Measurements from ENCODE around the gene ITGB8.

ITGB8 gene

GRCh38 chr7:20350518-20350951 lies 19.8 kb downstream of the ITGB8 start:
- no peaks in the 10 kb centered on the region for H3K36me3 ChIP-seq (ENCODE audit: control insufficient read depth, insufficient read depth, low read length)
- H3K27me3 ChIP-seq (ENCODE audit: control insufficient read depth, insufficient read depth, low read length) = no peaks in the 10 kb centered on the region
- H3K27ac ChIP-seq (ENCODE audit: low read depth, low read length) = peak overlapping the region; percentile 64
- no peak overlapping the region for H3K9ac ChIP-seq (ENCODE audit: low read length)
- peaks cover 10% of the 10 kb centered on the region for H3K4me1 ChIP-seq (ENCODE audit: control insufficient read depth, insufficient read depth, low read length)
- H3K4me3 ChIP-seq (ENCODE audit: low read length) = peak overlapping the region; percentile 34

- H3K36me3 ChIP-seq (ENCODE audit: control insufficient read depth, insufficient read depth, low read length) = no peaks in the 10 kb centered on the region
- H3K27me3 ChIP-seq (ENCODE audit: control insufficient read depth, insufficient read depth, low read length) = no peaks in the 10 kb centered on the region
- peak overlapping the region; percentile 34 for H3K4me3 ChIP-seq (ENCODE audit: low read length)
- H3K9ac ChIP-seq (ENCODE audit: low read length) = no peak overlapping the region
- H3K4me1 ChIP-seq (ENCODE audit: control insufficient read depth, insufficient read depth, low read length) = peaks cover 10% of the 10 kb centered on the region
- H3K27ac ChIP-seq (ENCODE audit: low read depth, low read length) = peak overlapping the region; percentile 64
These were observed 20.4 kb downstream of the ITGB8 start for GRCh38 chr7:20350996-20351692.

GRCh38 chr7:20351901-20352300 lies 21.2 kb downstream of the ITGB8 start:
- Histone ChIP-seq H3K9ac (ENCODE audit: low read length) (no peak overlapping the region), H3K4me3 (ENCODE audit: low read length) (no peak overlapping the region), H3K36me3 (ENCODE audit: control insufficient read depth, insufficient read depth, low read length) (no peaks in the 10 kb centered on the region), H3K4me1 (ENCODE audit: control insufficient read depth, insufficient read depth, low read length) (peaks cover 10% of the 10 kb centered on the region), H3K27ac (ENCODE audit: low read depth, low read length) (no peak overlapping the region), H3K27me3 (ENCODE audit: control insufficient read depth, insufficient read depth, low read length) (no peaks in the 10 kb centered on the region)

GRCh38 chr7:20352573-20353306 lies 22.0 kb downstream of the ITGB8 start:
- no peaks in the 10 kb centered on the region for H3K36me3 ChIP-seq (ENCODE audit: control insufficient read depth, insufficient read depth, low read length)
- H3K4me3 ChIP-seq (ENCODE audit: low read length) = no peak overlapping the region
- no peak overlapping the region for H3K27ac ChIP-seq (ENCODE audit: low read depth, low read length)
- no peak overlapping the region for H3K9ac ChIP-seq (ENCODE audit: low read length)
- no peaks in the 10 kb centered on the region for H3K27me3 ChIP-seq (ENCODE audit: control insufficient read depth, insufficient read depth, low read length)
- peaks cover 10% of the 10 kb centered on the region for H3K4me1 ChIP-seq (ENCODE audit: control insufficient read depth, insufficient read depth, low read length)

- peaks cover 12% of the 10 kb centered on the region for H3K4me1 ChIP-seq (ENCODE audit: control insufficient read depth, insufficient read depth, low read length)
- no peak overlapping the region for H3K4me3 ChIP-seq (ENCODE audit: low read length)
- no peaks in the 10 kb centered on the region for H3K36me3 ChIP-seq (ENCODE audit: control insufficient read depth, insufficient read depth, low read length)
- no peaks in the 10 kb centered on the region for H3K27me3 ChIP-seq (ENCODE audit: control insufficient read depth, insufficient read depth, low read length)
- H3K27ac ChIP-seq (ENCODE audit: low read depth, low read length) = no peak overlapping the region
- no peak overlapping the region for H3K9ac ChIP-seq (ENCODE audit: low read length)
These were observed 24.2 kb downstream of the ITGB8 start for GRCh38 chr7:20354610-20355528.

- Histone ChIP-seq H3K4me3 (ENCODE audit: low read length) (no peak overlapping the region), H3K36me3 (ENCODE audit: control insufficient read depth, insufficient read depth, low read length) (no peaks in the 10 kb centered on the region), H3K27me3 (ENCODE audit: control insufficient read depth, insufficient read depth, low read length) (no peaks in the 10 kb centered on the region), H3K9ac (ENCODE audit: low read length) (no peak overlapping the region), H3K27ac (ENCODE audit: low read depth, low read length) (no peak overlapping the region), H3K4me1 (ENCODE audit: control insufficient read depth, insufficient read depth, low read length) (peaks cover 2% of the 10 kb centered on the region)
These were observed 27.4 kb downstream of the ITGB8 start for GRCh38 chr7:20358106-20358505.

- Histone ChIP-seq H3K36me3 (ENCODE audit: control insufficient read depth, insufficient read depth, low read length) (no peaks in the 10 kb centered on the region), H3K27me3 (ENCODE audit: control insufficient read depth, insufficient read depth, low read length) (no peaks in the 10 kb centered on the region), H3K27ac (ENCODE audit: low read depth, low read length) (no peak overlapping the region), H3K4me3 (ENCODE audit: low read length) (no peak overlapping the region), H3K9ac (ENCODE audit: low read length) (no peak overlapping the region), H3K4me1 (ENCODE audit: control insufficient read depth, insufficient read depth, low read length) (peaks cover 2% of the 10 kb centered on the region)
These were observed 28.1 kb downstream of the ITGB8 start for GRCh38 chr7:20358762-20359282.

GRCh38 chr7:20359341-20359963 lies 28.8 kb downstream of the ITGB8 start:
- H3K9ac ChIP-seq (ENCODE audit: low read length) = no peak overlapping the region
- H3K27me3 ChIP-seq (ENCODE audit: control insufficient read depth, insufficient read depth, low read length) = no peaks in the 10 kb centered on the region
- no peak overlapping the region for H3K27ac ChIP-seq (ENCODE audit: low read depth, low read length)
- no peak overlapping the region for H3K4me3 ChIP-seq (ENCODE audit: low read length)
- peaks cover 2% of the 10 kb centered on the region for H3K4me1 ChIP-seq (ENCODE audit: control insufficient read depth, insufficient read depth, low read length)
- no peaks in the 10 kb centered on the region for H3K36me3 ChIP-seq (ENCODE audit: control insufficient read depth, insufficient read depth, low read length)

GRCh38 chr7:20362574-20363253 lies 32.0 kb downstream of the ITGB8 start:
- Histone ChIP-seq H3K27ac (ENCODE audit: low read depth, low read length) (no peak overlapping the region), H3K9ac (ENCODE audit: low read length) (no peak overlapping the region), H3K4me3 (ENCODE audit: low read length) (no peak overlapping the region), H3K36me3 (ENCODE audit: control insufficient read depth, insufficient read depth, low read length) (no peaks in the 10 kb centered on the region), H3K4me1 (ENCODE audit: control insufficient read depth, insufficient read depth, low read length) (peaks cover 4% of the 10 kb centered on the region), H3K27me3 (ENCODE audit: control insufficient read depth, insufficient read depth, low read length) (no peaks in the 10 kb centered on the region)

- Histone ChIP-seq H3K36me3 (ENCODE audit: control insufficient read depth, insufficient read depth, low read length) (no peaks in the 10 kb centered on the region), H3K27ac (ENCODE audit: low read depth, low read length) (no peak overlapping the region), H3K4me3 (ENCODE audit: low read length) (no peak overlapping the region), H3K4me1 (ENCODE audit: control insufficient read depth, insufficient read depth, low read length) (peaks cover 2% of the 10 kb centered on the region), H3K9ac (ENCODE audit: low read length) (no peak overlapping the region), H3K27me3 (ENCODE audit: control insufficient read depth, insufficient read depth, low read length) (no peaks in the 10 kb centered on the region)
These were observed 34.0 kb downstream of the ITGB8 start for GRCh38 chr7:20364571-20365196.

- Histone ChIP-seq H3K9ac (ENCODE audit: low read length) (no peak overlapping the region), H3K4me3 (ENCODE audit: low read length) (no peak overlapping the region), H3K27me3 (ENCODE audit: control insufficient read depth, insufficient read depth, low read length) (no peaks in the 10 kb centered on the region), H3K27ac (ENCODE audit: low read depth, low read length) (no peak overlapping the region), H3K36me3 (ENCODE audit: control insufficient read depth, insufficient read depth, low read length) (no peaks in the 10 kb centered on the region), H3K4me1 (ENCODE audit: control insufficient read depth, insufficient read depth, low read length) (peaks cover 2% of the 10 kb centered on the region)
These were observed 34.8 kb downstream of the ITGB8 start for GRCh38 chr7:20365486-20365885.

All from rectal smooth muscle tissue (tissue), 1 donor.